Measurements from ENCODE around the gene SELENON.
A peak's percentile ranks its signal among the peaks of the same experiment; 100 is the strongest.

Gene SELENON

DNA sequence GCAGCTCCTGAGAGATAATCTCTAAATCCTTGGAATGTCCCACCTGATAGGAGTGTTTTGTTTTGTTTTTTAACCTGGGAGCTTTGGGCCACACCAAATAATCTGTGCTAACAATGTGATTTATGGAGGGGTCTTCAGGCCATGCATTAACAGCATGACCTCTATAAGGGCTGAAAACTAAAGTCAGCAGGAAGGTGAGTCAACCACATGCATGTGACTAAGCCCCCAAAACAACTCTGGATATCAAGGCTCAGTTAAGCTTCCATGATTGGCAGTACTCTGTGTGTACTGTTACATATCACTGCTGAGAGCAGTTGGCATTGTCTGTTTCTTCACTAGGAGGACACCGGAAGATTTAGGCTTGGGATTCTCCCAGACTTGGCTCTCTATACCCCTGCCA is 48.5 kb downstream of the SELENON start:
- no peak overlapping the region for H3K4me2 ChIP-seq
- no peak overlapping the region for H3K27ac ChIP-seq
- H3K4me3 ChIP-seq (IDR thresholded peaks at IDR 0.05; ENCODE audit: insufficient read depth, low read depth, low read length), result no peak overlapping the region
- no peaks in the 10 kb centered on the region for H3K27me3 ChIP-seq (ENCODE audit: insufficient read depth, low read depth)
- TF ChIP-seq, protein P1, sequence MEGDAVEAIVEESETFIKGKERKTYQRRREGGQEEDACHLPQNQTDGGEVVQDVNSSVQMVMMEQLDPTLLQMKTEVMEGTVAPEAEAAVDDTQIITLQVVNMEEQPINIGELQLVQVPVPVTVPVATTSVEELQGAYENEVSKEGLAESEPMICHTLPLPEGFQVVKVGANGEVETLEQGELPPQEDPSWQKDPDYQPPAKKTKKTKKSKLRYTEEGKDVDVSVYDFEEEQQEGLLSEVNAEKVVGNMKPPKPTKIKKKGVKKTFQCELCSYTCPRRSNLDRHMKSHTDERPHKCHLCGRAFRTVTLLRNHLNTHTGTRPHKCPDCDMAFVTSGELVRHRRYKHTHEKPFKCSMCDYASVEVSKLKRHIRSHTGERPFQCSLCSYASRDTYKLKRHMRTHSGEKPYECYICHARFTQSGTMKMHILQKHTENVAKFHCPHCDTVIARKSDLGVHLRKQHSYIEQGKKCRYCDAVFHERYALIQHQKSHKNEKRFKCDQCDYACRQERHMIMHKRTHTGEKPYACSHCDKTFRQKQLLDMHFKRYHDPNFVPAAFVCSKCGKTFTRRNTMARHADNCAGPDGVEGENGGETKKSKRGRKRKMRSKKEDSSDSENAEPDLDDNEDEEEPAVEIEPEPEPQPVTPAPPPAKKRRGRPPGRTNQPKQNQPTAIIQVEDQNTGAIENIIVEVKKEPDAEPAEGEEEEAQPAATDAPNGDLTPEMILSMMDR (conservative IDR thresholded peaks at IDR 0.05; ENCODE audit: low read depth, low read length), result no peak
- H3K36me3 ChIP-seq (ENCODE audit: insufficient read depth), result no peaks in the 10 kb centered on the region
- H2AFZ ChIP-seq (ENCODE audit: low read depth), result no peak overlapping the region
- no peak overlapping the region for H3K9ac ChIP-seq
- peaks cover 21% of the 10 kb centered on the region; the same call in 1 of the 2 replicates for H3K79me2 ChIP-seq (ENCODE audit: insufficient read depth, low read depth)
- H3K4me1 ChIP-seq (ENCODE audit: low read depth, poor library complexity, severe bottlenecking), result no peaks in the 10 kb centered on the region
- no peaks in the 10 kb centered on the region for H4K20me1 ChIP-seq (ENCODE audit: insufficient read depth)

DNA sequence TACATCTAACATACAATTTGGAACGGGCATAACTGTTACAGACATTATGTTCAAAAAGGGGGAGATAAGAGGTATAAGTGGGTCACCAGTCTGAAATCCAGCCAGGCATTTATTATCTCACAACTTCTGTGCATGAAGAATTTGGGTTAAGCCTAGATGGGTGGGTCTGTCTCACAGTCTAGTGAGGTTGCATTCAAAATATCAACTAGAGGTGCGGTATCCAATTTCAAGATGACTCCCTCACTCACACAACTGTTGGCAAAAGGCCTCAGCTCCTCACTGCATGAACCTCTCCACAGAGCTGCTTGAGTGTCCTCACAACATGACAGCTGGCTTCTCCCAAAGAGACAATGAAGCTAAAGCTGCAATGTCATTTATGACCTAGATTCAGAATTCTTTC is 54.6 kb downstream of the SELENON start:
- no peak overlapping the region for H3K9ac ChIP-seq
- H3K36me3 ChIP-seq (ENCODE audit: insufficient read depth), result no peaks in the 10 kb centered on the region
- TF ChIP-seq, protein P1 (conservative IDR thresholded peaks at IDR 0.05; ENCODE audit: low read depth, low read length), result no peak
- no peak overlapping the region for H3K4me2 ChIP-seq
- H3K79me2 ChIP-seq (ENCODE audit: insufficient read depth, low read depth), result peaks cover 44% of the 10 kb centered on the region; the same call in 1 of the 2 replicates
- no peak overlapping the region for H2AFZ ChIP-seq (ENCODE audit: low read depth)
- no peaks in the 10 kb centered on the region for H4K20me1 ChIP-seq (ENCODE audit: insufficient read depth)
- no peak overlapping the region for H3K4me3 ChIP-seq (IDR thresholded peaks at IDR 0.05; ENCODE audit: insufficient read depth, low read depth, low read length)
- no peak overlapping the region for H3K27ac ChIP-seq
- peaks cover 5% of the 10 kb centered on the region for H3K4me1 ChIP-seq (ENCODE audit: low read depth, poor library complexity, severe bottlenecking)
- H3K27me3 ChIP-seq (ENCODE audit: insufficient read depth, low read depth), result no peaks in the 10 kb centered on the region

DNA sequence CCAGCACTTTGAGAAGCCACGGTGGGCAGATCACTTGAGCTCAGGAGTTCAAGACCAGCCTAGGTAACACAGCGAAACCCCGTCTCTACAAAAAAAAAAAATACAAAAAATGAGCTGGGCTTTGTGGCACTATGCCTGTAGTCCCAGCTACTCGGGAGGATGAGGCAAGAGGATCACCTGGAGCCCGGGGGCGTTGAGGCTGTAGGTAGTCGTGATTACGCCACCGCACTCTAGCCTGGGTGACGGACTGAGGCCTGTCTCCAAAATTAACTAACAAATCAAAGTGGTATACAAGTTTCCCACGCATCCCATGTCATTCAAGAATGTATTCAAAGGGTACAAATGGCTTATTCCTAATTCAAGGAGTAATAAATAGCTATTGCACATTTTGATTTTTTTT is 56.9 kb downstream of the SELENON start:
- Histone ChIP-seq H3K4me2 (no peak overlapping the region), H3K4me3 (IDR thresholded peaks at IDR 0.05; ENCODE audit: insufficient read depth, low read depth, low read length) (no peak overlapping the region), H3K27ac (no peak overlapping the region), H3K27me3 (ENCODE audit: insufficient read depth, low read depth) (no peaks in the 10 kb centered on the region), H3K9ac (no peak overlapping the region), H4K20me1 (ENCODE audit: insufficient read depth) (no peaks in the 10 kb centered on the region), H3K36me3 (ENCODE audit: insufficient read depth) (no peaks in the 10 kb centered on the region), H3K79me2 (ENCODE audit: insufficient read depth, low read depth) (peaks cover 36% of the 10 kb centered on the region; the same call in 1 of the 2 replicates), H2AFZ (ENCODE audit: low read depth) (no peak overlapping the region), H3K4me1 (ENCODE audit: low read depth, poor library complexity, severe bottlenecking) (peaks cover 5% of the 10 kb centered on the region)
- TF ChIP-seq, protein P1 (conservative IDR thresholded peaks at IDR 0.05; ENCODE audit: low read depth, low read length), result no peak

DNA sequence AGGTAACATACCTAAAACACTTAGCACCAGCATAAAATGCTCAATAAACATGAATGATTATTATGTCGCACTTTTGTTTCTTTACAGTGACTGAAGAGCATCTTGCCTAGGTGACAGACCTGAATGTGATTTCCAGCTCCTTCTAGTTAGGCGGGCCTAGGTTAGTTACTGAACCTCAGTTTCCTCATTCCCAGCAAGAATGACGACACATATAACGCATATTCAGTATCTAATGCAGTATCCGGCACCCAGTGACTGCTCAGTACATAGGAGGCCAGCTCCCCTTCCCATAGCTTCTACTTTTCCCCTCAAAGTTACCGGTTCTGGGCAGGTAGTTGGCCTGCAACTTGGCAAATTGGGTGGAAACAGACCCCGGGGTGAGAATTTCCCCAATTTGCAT is 58.5 kb downstream of the SELENON start:
- H4K20me1 ChIP-seq (ENCODE audit: insufficient read depth), result no peaks in the 10 kb centered on the region
- H3K27ac ChIP-seq, result no peak overlapping the region; the same call in 1 of the 2 replicates
- peaks cover 32% of the 10 kb centered on the region; the same call in 1 of the 2 replicates for H3K79me2 ChIP-seq (ENCODE audit: insufficient read depth, low read depth)
- peaks cover 5% of the 10 kb centered on the region for H3K4me1 ChIP-seq (ENCODE audit: low read depth, poor library complexity, severe bottlenecking)
- peak overlapping the region; percentile 99 for H3K4me2 ChIP-seq
- TF ChIP-seq, protein P1 (conservative IDR thresholded peaks at IDR 0.05; ENCODE audit: low read depth, low read length), result no peak
- peak overlapping the region; percentile 69 for H2AFZ ChIP-seq (ENCODE audit: low read depth)
- H3K4me3 ChIP-seq (IDR thresholded peaks at IDR 0.05; ENCODE audit: insufficient read depth, low read depth, low read length), result peak overlapping the region; percentile 95
- no peaks in the 10 kb centered on the region for H3K27me3 ChIP-seq (ENCODE audit: insufficient read depth, low read depth)
- H3K9ac ChIP-seq, result peak overlapping the region; percentile 84; the same call in 1 of the 2 replicates
- H3K36me3 ChIP-seq (ENCODE audit: insufficient read depth), result no peaks in the 10 kb centered on the region

Measured in KMS-11 (cell line).